AG04450 (cell line): ENCODE measurements around the gene TMEM151A. TPM values are rescaled to one million over a fixed set of nuclear protein-coding genes. Genes with fewer than 3 reads are reported as not detected.
A peak's percentile ranks its signal among the peaks of the same experiment; 100 is the strongest.

Source experiments
- CTCF ChIA-PET: fragments of 300-600, 350-600 bp; formaldehyde crosslinking; extraction: SDS; loops from one replicate; lab custom pipeline; 2022; ENCODE audit warnings: antibody characterized with exemption, inconsistent platforms; lab: Charles Lee
- POLR2A ChIA-PET: fragments of 350-600 bp; formaldehyde crosslinking; extraction: SDS; loops from one replicate; lab custom pipeline; 2021; ENCODE audit warnings: antibody characterized with exemption, inconsistent platforms; lab: Yijun Ruan, JAX
- DNase-seq: peaks from one replicate; pipeline ENCODE4 v3.0.0-alpha.2; 2011; ENCODE audit warnings: low read depth, low spot score
- H3K27ac ChIP-seq: one replicate; pipeline ENCODE4 v1.5.1; 2012; ENCODE audit warnings: low read depth, low read length, control low read depth
- H3K27me3 ChIP-seq: one replicate; pipeline ENCODE4 v1.6.0; 2012; ENCODE audit warnings: low read length; ENCODE audit not compliant: control insufficient read depth, insufficient read depth
- H3K4me3 ChIP-seq: 2 replicates; pipeline ENCODE4 v1.5.1; 2011; ENCODE audit warnings: mild to moderate bottlenecking, low read depth, low read length, control low read depth
- H3K9me3 ChIP-seq: 2 replicates; pipeline ENCODE4 v1.5.1; 2012; ENCODE audit warnings: low read length; ENCODE audit not compliant: control insufficient read depth, insufficient read depth
- CTCF ChIP-seq: IDR thresholded peaks from 2 replicates; pipeline ENCODE4 v1.5.1; 2011; ENCODE audit warnings: low read depth, low read length, control low read depth, inconsistent platforms
- polyA plus RNA-seq: library from polyadenylated mRNA; depleted of rRNA; stranded (reverse); fragments of >200 nt; gene quantifications from 2 replicates; pipeline ENCODE4 v1.2.3, GENCODE V29; 2011

TMEM151A gene
- polyA plus RNA-seq, 1 experiment = not detected

- DNase-seq = no peak
- TF ChIP-seq CTCF = no peak
- ChIA-PET POLR2A (interaction anchor here (1.0 kb wide), 2 partner anchors 9 to 19 kb away, joined by 3 read pairs; no protein-coding TSS in a partner anchor), CTCF (interaction anchor here (0.5 kb wide), 1 partner anchor 64 kb away, joined by 16 read pairs; no protein-coding TSS in a partner anchor)
- Histone ChIP-seq H3K27ac (no peak overlapping the region), H3K4me3 (no peak overlapping the region), H3K9me3 (no peaks in the 10 kb centered on the region), H3K27me3 (peaks cover 7% of the 10 kb centered on the region)
Observed at GRCh38 chr11:66286699-66287098, 5.0 kb upstream of the TMEM151A start.

- peak overlapping the region; percentile 84 for H3K4me3 ChIP-seq
- POLR2A ChIA-PET = interaction anchor here (0.7 to 1.0 kb wide), 3 partner anchors 10 to 278 kb away, joined by 3 to 4 read pairs (median 3); no protein-coding TSS in a partner anchor
- peaks cover 9% of the 10 kb centered on the region for H3K27me3 ChIP-seq
- DNase-seq = no peak
- CTCF ChIA-PET = interaction anchor here (0.5 kb wide), 1 partner anchor 64 kb away, joined by 16 read pairs; no protein-coding TSS in a partner anchor
- no peak overlapping the region for H3K27ac ChIP-seq
- no peaks in the 10 kb centered on the region for H3K9me3 ChIP-seq
- TF ChIP-seq CTCF = no peak
Observed at GRCh38 chr11:66287211-66287888, 4.3 kb upstream of the TMEM151A start.

GRCh38 chr11:66287889-66288670, 3.6 kb upstream of the TMEM151A start:
- POLR2A ChIA-PET = interaction anchor here (0.6 to 2.6 kb wide), 7 partner anchors 9 to 279 kb away, joined by 3 to 25 read pairs (median 4); partner anchors contain the start of genes CD248, PELI3, RAB1B and RIN1

DNA sequence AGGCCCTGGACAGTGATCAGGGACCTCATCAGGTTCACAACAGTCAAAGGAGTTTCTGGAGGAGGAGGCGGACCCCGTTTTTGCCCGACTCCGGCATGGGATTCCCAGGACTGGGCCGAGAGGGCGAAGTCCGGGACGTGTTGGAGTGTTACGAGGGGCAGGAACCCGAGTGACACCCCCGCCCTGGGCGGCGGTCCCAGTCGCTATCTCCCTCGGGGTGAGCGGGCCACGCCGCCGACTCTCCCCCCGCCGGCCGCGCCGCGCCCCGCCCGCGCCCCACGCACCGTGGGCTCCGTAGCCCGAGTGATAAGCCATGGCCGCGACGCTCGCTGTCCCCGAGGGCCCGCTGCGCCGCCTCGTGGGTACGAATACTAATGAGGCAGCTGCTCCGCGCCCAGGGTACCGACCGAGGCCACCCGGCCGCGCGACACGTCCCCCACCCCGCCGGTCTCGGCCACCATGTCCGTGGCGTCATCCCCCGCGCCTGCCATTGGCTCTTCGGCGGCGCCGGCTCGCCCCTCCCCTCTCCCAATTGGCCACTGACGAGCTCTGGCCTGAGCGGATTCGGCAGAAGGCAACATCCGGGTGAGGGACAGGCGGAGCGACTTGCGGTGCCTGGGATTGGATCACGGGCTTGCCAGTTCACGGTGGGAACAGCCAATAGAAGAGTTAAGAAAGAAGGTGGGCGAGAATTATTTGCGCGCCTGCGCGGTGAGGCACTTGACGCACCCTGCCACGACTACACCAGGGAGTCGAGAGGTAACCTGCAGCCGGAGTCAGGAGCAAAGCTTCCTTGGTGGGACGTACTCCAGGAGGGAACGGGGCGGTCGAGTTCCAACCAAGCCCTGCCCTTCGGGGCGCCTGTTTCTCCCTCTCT, 2.8 kb upstream of the TMEM151A start, which contains the start of gene YIF1A:
Gene YIF1A, minus strand, starts transcription at position 473 of the 877 bp plus-strand sequence. Its CDS starts 158 bp downstream, at position 315.
- peak; percentile 99 for DNase-seq
- TF ChIP-seq CTCF = no peak
- no peaks in the 10 kb centered on the region for H3K9me3 ChIP-seq
- H3K4me3 ChIP-seq = peak within 1 kb of the TSS; percentile 84
- CTCF ChIA-PET = interaction anchor here (0.6 to 2.1 kb wide), 9 partner anchors 23 to 120 kb away, joined by 3 to 8 read pairs (median 4); partner anchors contain the start of gene RIN1
- H3K27ac ChIP-seq = peak within 1 kb of the TSS; percentile 100
- POLR2A ChIA-PET = interaction anchor here (0.6 to 2.6 kb wide), 24 partner anchors 9 to 1317 kb away, joined by 3 to 25 read pairs (median 3); partner anchors contain the start of genes BRMS1, CD248, MAJIN and MRPL11
- peaks cover 19% of the 10 kb centered on the region for H3K27me3 ChIP-seq

More at GRCh38 chr11:66287889-66288670, 3.6 kb upstream of the TMEM151A start:
- Histone ChIP-seq H3K4me3 (peak overlapping the region; percentile 84), H3K27me3 (peaks cover 16% of the 10 kb centered on the region), H3K9me3 (no peaks in the 10 kb centered on the region), H3K27ac (peak overlapping the region; percentile 61)
- CTCF ChIA-PET = interaction anchor here (1.3 to 2.1 kb wide), 4 partner anchors 24 to 120 kb away, joined by 3 to 7 read pairs (median 4); partner anchors contain the start of gene RIN1
- no peak for DNase-seq
- TF ChIP-seq CTCF = no peak
